ENCODE measurements around the gene DDOST. TPM values are rescaled to one million over a fixed set of nuclear protein-coding genes. Genes with fewer than 3 reads are reported as not detected.

Gene DDOST
- total RNA-seq, 1 donor from 2014 or later = 148 TPM

DNA sequence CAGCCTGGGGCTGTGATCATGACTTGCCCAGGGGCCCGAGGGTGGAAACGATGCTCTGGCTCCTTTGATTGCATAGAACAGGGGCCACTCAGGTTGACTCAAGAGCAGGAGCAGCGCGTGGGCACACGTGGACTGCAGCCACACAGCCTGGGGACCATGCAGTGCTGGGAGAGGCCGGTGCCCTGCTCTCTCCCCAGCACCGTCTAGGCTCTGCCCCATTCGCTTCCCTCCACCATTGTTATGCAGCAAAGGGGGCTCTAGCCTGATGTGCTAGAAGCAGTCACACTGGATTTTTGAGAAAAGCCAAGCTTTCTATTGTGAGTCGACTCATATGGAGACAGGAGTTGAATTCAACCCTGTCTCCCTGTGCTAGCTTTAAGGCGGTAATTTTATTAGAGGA is 19.2 kb downstream of the DDOST start:
- intact Hi-C loops (cut with DNase I) = no loop called here
- no peak for DNase-seq
- peaks cover 100% of the 10 kb centered on the region for H3K36me3 ChIP-seq

DNA sequence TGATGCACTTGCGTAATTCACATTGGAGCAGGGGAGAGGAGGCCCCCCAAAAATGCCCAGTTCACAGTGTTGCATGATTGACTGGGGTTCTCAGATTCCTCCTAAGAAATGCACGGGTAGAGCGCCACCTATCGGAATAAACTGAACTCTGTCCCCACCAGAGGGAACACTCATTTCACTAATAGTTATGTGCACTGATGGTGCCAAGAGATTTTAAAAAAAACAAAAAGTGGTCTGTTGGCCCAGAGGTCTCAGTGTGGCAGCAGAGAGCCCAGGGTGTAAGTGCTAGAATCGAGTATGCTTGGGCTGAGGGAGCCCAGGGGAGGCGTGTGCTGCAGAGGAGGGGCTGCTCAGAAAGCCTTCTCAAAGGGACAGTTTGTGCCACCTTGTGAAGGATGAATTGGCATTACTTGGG is 21.0 kb downstream of the DDOST start:
- intact Hi-C loops (cut with DNase I) = no loop called here
- peaks cover 4% of the 10 kb centered on the region for H3K4me1 ChIP-seq
- TF ChIP-seq, protein P1, sequence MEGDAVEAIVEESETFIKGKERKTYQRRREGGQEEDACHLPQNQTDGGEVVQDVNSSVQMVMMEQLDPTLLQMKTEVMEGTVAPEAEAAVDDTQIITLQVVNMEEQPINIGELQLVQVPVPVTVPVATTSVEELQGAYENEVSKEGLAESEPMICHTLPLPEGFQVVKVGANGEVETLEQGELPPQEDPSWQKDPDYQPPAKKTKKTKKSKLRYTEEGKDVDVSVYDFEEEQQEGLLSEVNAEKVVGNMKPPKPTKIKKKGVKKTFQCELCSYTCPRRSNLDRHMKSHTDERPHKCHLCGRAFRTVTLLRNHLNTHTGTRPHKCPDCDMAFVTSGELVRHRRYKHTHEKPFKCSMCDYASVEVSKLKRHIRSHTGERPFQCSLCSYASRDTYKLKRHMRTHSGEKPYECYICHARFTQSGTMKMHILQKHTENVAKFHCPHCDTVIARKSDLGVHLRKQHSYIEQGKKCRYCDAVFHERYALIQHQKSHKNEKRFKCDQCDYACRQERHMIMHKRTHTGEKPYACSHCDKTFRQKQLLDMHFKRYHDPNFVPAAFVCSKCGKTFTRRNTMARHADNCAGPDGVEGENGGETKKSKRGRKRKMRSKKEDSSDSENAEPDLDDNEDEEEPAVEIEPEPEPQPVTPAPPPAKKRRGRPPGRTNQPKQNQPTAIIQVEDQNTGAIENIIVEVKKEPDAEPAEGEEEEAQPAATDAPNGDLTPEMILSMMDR (IDR thresholded peaks at IDR 0.05) = peak; percentile 78
- no peaks in the 10 kb centered on the region for H3K9me3 ChIP-seq
- DNase-seq (no peak), ATAC-seq (peak; percentile 64 to 69)
- H3K27me3 ChIP-seq (ENCODE audit: low read depth) = no peaks in the 10 kb centered on the region
- H3K27ac ChIP-seq = no peak overlapping the region
- peaks cover 89% of the 10 kb centered on the region for H3K36me3 ChIP-seq
- no peak overlapping the region for H3K4me3 ChIP-seq

More for the DNA sequence above, 19.2 kb downstream of the DDOST start:
- TF ChIP-seq, protein P1 (IDR thresholded peaks at IDR 0.05) = no peak
- no peaks in the 10 kb centered on the region for H3K27me3 ChIP-seq (ENCODE audit: low read depth)
- no peaks in the 10 kb centered on the region for H3K4me1 ChIP-seq
- ATAC-seq = no peak
- no peak overlapping the region for H3K27ac ChIP-seq
- no peaks in the 10 kb centered on the region for H3K9me3 ChIP-seq
- no peak overlapping the region for H3K4me3 ChIP-seq

DNA sequence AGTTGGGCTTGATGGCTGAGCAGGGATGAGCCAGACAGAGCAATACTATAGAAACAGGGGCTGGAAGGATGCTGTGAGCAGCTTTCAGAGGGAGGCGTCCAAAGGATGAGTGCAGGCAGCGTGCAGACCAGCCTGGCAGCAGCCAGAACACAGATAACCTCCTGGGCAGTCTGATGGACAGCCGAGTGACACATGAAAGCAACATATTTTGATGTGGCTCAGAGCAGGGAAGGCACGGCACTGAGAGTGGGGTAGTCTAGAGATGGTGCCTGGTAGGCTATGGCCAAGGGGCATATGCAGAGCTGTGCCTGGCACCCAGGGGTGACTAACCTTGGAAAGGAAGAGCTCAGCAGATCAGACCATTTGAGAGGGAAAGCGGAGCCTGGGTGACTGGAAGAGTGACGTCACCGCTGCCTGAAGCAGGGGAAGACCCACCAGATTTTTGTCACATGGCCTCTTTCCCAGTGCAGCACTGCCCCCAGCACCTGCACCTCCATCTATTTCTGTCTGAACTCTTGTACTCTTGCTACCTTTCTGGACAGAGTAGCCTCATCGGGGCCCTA is 24.3 kb downstream of the DDOST start:
- intact Hi-C loops (cut with DNase I) = no loop called here
- DNase-seq (no peak), ATAC-seq (no peak)
- no peak overlapping the region for H3K27ac ChIP-seq
- no peak overlapping the region for H3K4me3 ChIP-seq
- H3K4me1 ChIP-seq = peaks cover 22% of the 10 kb centered on the region
- no peaks in the 10 kb centered on the region for H3K9me3 ChIP-seq
- H3K27me3 ChIP-seq (ENCODE audit: low read depth) = no peaks in the 10 kb centered on the region
- peaks cover 56% of the 10 kb centered on the region for H3K36me3 ChIP-seq
- TF ChIP-seq, protein P1 (IDR thresholded peaks at IDR 0.05) = no peak

DNA sequence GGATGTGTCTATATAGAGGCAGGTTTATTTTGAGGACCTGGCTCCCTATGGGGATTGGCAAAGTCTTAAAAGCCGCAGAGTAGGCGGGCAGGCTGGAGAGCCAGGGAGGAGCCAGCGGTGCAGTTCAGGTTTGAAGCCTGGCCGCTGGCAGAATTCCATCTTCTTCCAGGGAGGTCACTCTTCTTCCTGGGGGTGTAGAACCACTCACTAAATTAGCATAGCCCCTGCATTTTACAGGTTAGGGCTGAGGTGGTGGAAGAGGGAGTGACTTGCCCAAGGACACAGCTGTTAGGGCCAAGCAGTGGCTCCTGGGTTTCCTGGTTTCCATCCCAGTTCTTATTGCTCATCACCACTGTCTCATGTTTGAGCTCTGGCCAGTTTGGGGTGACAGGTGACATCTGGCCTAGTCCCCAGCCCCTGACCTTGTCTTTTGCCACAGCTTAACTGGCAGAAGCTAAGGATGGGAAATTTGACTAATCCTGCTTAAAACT is 26.5 kb downstream of the DDOST start:
- no peaks in the 10 kb centered on the region for H3K9me3 ChIP-seq
- H3K4me3 ChIP-seq = peak overlapping the region; percentile 93
- TF ChIP-seq, protein P1 (IDR thresholded peaks at IDR 0.05) = no peak
- DNase-seq (peak; percentile 73), ATAC-seq (peak; percentile 77 to 87)
- peaks cover 34% of the 10 kb centered on the region for H3K36me3 ChIP-seq
- H3K27me3 ChIP-seq (ENCODE audit: low read depth) = no peaks in the 10 kb centered on the region
- peaks cover 22% of the 10 kb centered on the region for H3K4me1 ChIP-seq
- intact Hi-C loops (cut with DNase I) = no loop called here
- peak overlapping the region; percentile 90 for H3K27ac ChIP-seq

DNA sequence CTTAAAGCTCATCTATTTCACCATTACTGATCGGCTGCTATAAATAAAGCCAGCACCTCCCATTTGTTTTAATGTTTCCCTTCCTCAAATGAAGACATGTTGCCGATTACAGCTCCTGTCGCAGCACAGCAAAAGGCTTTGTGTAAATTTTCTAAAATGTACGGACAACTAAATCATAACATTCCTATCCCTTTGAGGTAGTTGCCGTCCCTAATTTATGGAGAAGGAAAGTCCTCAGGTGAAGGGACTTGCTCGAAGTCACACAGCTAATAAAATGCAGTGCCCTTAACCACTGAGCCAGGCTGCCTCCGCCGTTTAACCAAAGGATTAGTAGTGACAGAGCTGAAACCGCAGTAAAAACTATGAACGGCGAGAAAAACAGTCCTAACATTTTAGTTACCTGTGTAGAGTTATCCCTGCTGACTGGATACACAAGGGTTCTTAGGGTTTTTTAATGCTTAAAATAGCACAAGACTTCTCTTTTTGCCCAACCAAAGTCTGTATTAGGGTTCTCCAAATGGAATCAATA is 27.0 kb downstream of the DDOST start:
- ATAC-seq = peak in 1 of 2 donors; percentile 13

More for the DNA sequence above, 27.0 kb downstream of the DDOST start:
- intact Hi-C loops (cut with DNase I) = no loop called here
- Histone ChIP-seq H3K27ac (peak overlapping the region; percentile 90), H3K36me3 (peaks cover 29% of the 10 kb centered on the region), H3K4me3 (peak overlapping the region; percentile 93), H3K4me1 (peaks cover 22% of the 10 kb centered on the region), H3K27me3 (ENCODE audit: low read depth) (no peaks in the 10 kb centered on the region), H3K9me3 (no peaks in the 10 kb centered on the region)
- DNase-seq = no peak
- TF ChIP-seq, protein P1 (IDR thresholded peaks at IDR 0.05) = no peak
